HL-60 (cell line): ENCODE results near the gene IRAK2.
"Not testable (repeated sequence)": the region's sequence is repeated elsewhere in the genome, so short reads cannot be mapped to it uniquely, and the experiment has no call there.

Experiments used
- DNase-seq, 2 experiments: peaks; one replicate each; pipeline ENCODE4 v3.0.0-alpha.2; 2010 to 2020; ENCODE audit warnings: low read depth in 1 of 2, low spot score in 1 of 2
- H3K27ac ChIP-seq: fragments of 250-450 bp; sonication (Bioruptor Pico); replicated peaks from 2 replicates; pipeline ENCODE4 v1.5.1; 2020; ENCODE audit warnings: mild to moderate bottlenecking, moderate library complexity
- H3K27me3 ChIP-seq: fragments of 250-450 bp; sonication (Bioruptor Pico); 2 replicates; pipeline ENCODE4 v1.5.1; 2021; ENCODE audit warnings: mild to moderate bottlenecking, moderate library complexity; ENCODE audit not compliant: insufficient read depth, poor library complexity, severe bottlenecking
- H3K4me3 ChIP-seq: replicated peaks from 2 replicates; pipeline ENCODE4 v1.5.1; 2011; ENCODE audit warnings: mild to moderate bottlenecking, control low read depth, low read length; ENCODE audit not compliant: insufficient read depth
- CTCF ChIP-seq: IDR thresholded peaks from one replicate; pipeline ENCODE4 v1.5.1; 2011; ENCODE audit warnings: low read length, control low read depth, inconsistent platforms; ENCODE audit not compliant: insufficient read depth
- GABPA ChIP-seq: IDR thresholded peaks from 2 replicates; pipeline ENCODE4 v1.6.1; 2012; ENCODE audit warnings: low read depth
- POLR2AphosphoS5 ChIP-seq: IDR thresholded peaks from 2 replicates; pipeline ENCODE4 v1.6.1; 2012; ENCODE audit warnings: low read depth
- REST ChIP-seq: IDR thresholded peaks from 2 replicates; pipeline ENCODE4 v1.6.1; 2012; ENCODE audit warnings: low read depth; ENCODE audit not compliant: insufficient replicate concordance
- SPI1 ChIP-seq: IDR thresholded peaks from 2 replicates; pipeline ENCODE4 v1.6.1; 2012; ENCODE audit warnings: low read depth, mild to moderate bottlenecking, borderline replicate concordance

IRAK2 gene

DNA sequence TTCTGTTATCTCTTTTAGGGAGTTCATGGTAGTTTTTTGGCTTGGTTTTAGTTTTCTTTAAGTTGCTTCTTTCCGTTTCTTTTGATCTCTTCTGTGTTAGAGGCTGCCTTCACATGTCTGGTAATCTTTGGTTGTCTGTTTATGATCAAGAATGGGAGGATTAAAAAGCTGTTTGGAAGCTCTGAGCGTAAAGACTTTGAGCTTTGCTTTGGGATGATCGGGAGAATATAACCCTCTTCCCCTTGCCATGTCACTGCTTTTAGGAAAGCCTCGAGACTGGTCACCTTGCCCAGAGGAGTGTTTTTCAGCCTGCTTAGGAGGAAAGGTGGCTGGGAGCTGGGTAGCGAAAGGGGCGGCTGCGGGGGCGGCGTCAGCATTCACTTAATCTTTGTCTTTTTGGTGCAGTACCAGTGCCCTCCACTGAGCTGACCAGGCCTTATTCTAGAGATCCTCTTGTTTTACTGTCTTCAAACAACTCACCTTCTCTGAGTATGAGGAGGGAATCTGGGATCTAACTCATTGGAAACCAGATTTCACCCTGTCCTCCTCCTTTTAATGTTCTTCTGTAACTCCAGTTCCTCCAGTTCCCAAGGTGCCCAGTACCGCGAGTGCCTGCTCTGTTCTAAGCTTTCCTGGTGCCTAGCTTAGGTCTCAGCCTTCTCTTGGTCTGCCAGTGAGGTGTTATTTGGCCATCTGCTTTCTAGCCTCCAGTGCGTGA is 99.1 kb downstream of the IRAK2 start:
- no peak for TF ChIP-seq POLR2AphosphoS5
- TF ChIP-seq CTCF = peak; percentile 8
- TF ChIP-seq SPI1 = no peak
- no peak overlapping the region for H3K27ac ChIP-seq
- peak in 1 of 2 experiments; percentile 29 for DNase-seq

DNA sequence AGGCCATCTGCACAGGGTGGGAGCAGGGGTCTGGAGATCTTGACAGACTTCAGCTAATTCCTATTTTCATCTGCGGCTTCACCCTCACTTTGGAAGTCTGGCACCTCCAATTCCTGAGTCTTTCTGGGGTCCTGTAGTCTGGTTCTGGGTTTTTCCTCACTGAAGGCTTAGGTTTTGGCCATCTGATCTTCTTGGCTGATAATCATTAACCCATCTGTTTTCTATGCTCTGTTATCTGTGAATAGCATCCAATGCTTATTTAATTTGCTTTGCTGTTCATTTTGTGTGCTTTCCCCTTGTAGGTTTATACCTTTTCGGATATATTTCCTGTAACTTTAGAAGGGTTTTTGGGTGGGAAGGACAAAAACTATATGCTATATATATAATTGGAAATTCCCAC is 101.1 kb downstream of the IRAK2 start:
- TF ChIP-seq GABPA = no peak
- no peak for TF ChIP-seq POLR2AphosphoS5
- TF ChIP-seq REST = no peak
- Histone ChIP-seq H3K27ac (no peak overlapping the region), H3K27me3 (no peaks in the 10 kb centered on the region), H3K4me3 (no peak overlapping the region)
- no peak for DNase-seq

More for the DNA sequence above, 99.1 kb downstream of the IRAK2 start:
- H3K4me3 ChIP-seq = no peak overlapping the region
- no peaks in the 10 kb centered on the region for H3K27me3 ChIP-seq

- H3K27me3 ChIP-seq, DNase-seq: not testable (repeated sequence)
Observed at GRCh38 chr3:10266936-10267335, 102.2 kb downstream of the IRAK2 start.

DNA sequence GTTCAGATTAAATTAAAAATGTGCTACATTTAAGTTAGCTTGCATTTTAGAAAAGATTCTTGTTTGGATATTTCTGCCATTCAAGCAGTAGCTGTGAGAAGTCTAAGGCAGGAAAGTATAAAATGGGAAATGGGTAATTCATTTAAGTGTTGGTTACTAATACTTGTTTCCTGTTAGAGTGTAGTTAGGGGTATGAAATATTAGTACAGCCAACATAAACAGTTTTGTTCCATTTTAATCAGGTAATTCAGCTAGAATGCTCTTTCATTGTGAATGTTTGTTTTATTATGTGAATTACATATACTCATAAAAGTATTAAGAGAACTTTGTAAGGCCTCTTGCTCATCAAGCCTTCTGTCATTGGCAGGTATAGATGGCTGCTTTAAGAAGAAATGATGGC is 103.4 kb downstream of the IRAK2 start:
- H3K4me3 ChIP-seq = no peak overlapping the region
- no peaks in the 10 kb centered on the region for H3K27me3 ChIP-seq
- DNase-seq = no peak
- no peak overlapping the region for H3K27ac ChIP-seq
- TF ChIP-seq SPI1 (no peak), GABPA (no peak), REST (no peak), CTCF (no peak), POLR2AphosphoS5 (no peak)

More at GRCh38 chr3:10266936-10267335, 102.2 kb downstream of the IRAK2 start:
- H3K27ac ChIP-seq, H3K4me3 ChIP-seq: not testable (repeated sequence)

GRCh38 chr3:10268930-10269329 is 104.2 kb downstream of the IRAK2 start:
- H3K4me3 ChIP-seq = no peak overlapping the region
- DNase-seq = no peak
- no peak overlapping the region for H3K27ac ChIP-seq
- TF ChIP-seq POLR2AphosphoS5 (no peak), GABPA (no peak), REST (no peak), CTCF (no peak), SPI1 (no peak)
- no peaks in the 10 kb centered on the region for H3K27me3 ChIP-seq
